Hematopoietic multipotent progenitor cell treated with erythropoietin and hydrocortisone succinate and interleukin-3 and kit ligand, for 8 days (in vitro differentiated cells): Measurements from ENCODE around the gene MAP2K2.
A peak's percentile ranks its signal among the peaks of the same experiment; 100 is the strongest.
"Not testable (repeated sequence)": the region's sequence is repeated elsewhere in the genome, so short reads cannot be mapped to it uniquely, and the experiment has no call there.

Experiments used
- DNase-seq: peaks from one replicate; pipeline ENCODE4 v3.0.0-alpha.2; 2015

MAP2K2 gene

DNA sequence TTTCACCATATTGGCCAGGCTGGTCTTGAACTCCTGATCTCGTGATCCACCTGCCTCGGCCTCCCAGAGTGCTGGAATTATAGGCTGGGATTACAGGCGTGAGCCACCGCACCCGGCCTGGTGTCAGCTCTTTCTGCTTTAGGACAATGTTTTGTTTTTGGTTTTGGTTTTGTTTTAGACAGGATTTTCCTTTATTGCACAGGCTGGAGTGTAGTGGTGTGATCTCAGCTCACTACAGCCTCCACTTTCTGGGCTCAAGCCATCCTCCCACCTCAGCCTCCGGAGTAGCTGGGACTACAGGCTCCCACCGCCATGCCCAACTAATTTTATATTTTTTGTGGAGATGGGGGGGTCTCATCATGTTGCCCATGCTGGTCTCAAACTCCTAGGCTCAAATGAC is 5.1 kb upstream of the MAP2K2 start:
- not testable (repeated sequence) for DNase-seq

DNA sequence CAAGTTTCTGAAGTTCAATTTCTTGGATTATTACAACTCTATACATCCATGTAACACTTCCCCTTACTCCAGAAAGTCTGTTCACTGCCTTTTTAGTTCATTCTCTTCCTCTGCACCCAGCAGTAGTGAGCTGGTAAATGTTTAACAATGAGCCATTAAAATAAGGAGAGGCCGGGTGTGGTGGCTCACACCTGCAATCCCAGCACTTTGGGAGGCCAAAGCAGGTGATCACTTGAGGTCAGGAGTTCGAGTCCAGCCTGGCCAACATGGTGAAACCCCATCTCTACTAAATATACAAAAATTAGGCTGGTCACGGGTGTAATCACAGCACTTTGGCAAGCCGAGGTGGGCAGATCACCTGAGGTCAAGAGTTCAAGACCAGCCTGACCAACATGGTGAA is 3.4 kb upstream of the MAP2K2 start:
- DNase-seq: not testable (repeated sequence)

DNA sequence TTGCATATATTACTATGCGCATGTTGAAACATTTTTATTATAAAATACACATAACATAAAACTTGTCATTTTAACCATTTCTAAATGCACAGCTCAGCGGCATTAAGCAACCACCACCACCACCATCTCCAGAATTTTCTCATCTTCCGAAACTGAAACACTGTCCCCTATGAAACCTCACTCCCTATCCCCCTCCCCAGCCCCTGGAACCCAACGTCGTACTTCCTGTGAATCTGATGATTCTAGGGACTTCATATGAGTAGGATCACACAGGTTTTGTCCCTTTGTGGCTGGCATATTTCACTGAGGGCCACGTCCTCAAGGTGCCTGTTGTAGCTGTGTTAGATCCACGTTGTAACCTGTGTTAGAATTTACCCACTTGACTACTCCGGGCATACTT is 716 bp upstream of the MAP2K2 start:
- peak; percentile 31 for DNase-seq

DNA sequence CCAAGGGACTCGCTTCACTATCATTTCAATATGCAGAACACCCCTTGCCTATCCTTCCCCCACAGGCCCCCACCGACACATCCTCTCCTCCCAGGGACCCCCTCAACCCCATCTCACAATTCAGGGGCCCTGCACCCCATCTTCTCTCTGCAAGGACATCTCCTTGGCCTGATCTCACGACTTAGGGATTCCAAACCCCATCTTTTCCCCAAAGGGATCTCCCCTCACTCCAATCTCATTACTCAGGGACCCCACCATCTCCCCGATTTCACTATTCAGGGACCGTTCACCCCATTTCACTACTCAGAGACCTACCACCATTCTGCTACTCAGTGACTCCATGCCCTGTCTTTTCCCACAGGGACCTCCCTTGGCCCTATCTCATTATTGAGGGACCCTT is 1.4 kb downstream of the MAP2K2 start:
- no peak for DNase-seq

DNA sequence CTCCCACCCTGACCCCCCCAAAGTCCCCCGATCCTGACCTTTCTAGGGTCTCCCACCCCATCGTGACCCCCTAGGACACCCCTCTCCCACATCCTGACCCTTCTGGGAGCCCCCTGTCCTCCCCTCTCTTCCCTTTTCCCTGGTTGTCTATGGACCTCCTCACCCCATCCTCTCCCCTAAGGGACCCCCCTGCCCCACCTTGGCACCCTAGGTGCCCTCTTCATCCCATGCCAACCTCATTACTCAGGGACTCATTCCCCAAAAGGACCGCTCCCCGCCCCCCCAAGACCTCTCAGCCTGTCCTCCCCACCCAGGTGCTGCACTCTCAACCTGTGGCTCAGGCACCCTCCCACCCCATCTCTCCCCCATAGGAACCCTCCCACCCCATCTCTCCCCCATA is 2.1 kb downstream of the MAP2K2 start:
- DNase-seq: no peak

DNA sequence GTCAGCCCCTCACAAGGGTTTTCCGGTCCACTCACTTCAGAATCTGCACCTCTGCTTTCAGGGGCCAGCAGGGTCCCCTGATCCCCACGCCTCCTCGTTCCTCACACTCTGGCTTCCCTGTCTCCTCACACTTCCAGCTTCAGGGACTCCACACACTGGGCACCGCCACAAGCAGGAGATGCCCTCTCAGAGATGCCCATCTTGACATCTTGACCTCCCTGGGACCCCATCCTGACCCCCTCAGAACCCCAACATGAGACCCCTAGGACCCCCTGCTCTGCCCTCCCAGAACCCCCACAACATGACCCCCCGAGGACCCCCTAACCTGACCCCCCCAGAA is 2.7 kb downstream of the MAP2K2 start:
- DNase-seq: no peak

DNA sequence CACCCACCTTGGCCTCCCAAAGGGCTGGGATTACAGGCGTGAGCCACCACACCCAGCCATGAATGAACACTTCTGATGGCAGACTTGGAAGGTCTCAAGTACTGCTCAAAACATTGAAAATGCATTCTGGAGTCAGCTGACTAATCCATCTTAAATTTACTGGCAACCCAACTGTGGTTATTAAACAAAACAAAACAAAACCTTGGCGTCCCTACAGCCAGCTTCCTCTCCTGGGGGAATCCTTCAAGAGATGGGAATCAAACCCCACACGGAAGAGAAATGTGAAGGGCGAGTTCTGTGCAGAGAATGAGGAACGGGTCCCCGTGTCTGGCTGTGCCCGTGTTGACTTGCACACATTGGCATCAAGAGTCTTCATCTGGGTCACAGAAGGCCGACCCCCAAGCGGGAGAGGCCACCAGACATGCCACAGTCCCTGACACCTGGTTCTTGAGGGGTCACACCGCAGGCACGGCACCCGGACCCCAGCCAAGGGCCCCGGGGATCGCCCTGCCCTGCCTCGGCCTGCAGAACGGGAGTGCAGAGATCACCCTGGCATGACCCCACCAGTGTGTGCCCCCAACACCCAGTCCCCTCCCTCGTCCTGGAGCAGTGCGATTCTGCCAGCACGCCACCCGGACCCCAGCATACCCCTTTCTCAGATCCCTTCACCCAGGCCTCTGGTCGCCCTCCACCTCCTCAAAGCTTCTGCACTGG is 3.2 kb downstream of the MAP2K2 start:
- no peak for DNase-seq

DNA sequence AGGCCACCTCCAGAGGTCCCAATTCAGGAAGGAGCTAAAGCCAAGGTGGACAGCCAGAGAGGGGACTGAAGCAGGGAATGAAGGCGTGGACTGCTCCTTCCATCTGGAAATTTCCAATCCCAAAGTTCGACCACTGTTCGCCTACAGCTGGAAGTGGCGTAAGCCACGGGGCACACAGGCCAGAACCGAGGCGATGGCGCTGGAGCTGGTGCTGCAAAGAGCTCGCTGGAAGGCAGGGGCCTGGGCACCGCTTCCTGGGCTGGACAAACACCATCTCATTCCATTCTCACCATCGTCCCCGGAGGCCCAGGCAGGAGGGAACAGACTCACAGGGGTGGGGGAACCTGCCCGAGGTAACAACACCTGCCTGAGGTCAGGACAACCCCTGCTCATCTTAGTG is 4.2 kb downstream of the MAP2K2 start:
- DNase-seq: no peak

DNA sequence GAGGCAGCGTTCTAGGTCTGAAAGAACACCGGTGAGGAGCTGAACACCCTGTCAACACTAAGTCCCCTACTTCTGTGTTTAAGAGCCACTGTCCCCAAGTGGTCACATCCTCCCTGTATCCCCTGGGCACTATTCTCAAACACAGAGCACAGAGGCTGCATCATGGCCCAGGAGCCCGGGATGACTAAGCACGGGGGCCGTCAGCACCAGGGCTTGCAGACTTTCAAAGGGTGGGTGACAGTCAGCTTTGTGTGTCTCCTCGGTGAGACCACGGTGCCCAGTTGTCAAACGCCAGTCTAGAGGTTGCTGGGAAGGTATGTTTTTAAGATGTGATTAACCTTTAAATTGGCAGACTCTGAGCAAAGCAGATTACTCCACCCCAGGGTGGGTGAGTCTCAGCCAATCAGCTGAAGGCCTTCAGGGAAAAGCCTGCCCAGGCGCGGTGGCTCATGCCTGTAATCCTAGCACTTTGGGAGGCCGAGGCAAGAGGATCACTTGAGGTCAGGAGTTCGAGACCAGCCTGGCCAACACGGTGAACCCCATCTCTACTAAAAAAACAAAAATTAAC is 8.0 kb downstream of the MAP2K2 start:
- DNase-seq: no peak

DNA sequence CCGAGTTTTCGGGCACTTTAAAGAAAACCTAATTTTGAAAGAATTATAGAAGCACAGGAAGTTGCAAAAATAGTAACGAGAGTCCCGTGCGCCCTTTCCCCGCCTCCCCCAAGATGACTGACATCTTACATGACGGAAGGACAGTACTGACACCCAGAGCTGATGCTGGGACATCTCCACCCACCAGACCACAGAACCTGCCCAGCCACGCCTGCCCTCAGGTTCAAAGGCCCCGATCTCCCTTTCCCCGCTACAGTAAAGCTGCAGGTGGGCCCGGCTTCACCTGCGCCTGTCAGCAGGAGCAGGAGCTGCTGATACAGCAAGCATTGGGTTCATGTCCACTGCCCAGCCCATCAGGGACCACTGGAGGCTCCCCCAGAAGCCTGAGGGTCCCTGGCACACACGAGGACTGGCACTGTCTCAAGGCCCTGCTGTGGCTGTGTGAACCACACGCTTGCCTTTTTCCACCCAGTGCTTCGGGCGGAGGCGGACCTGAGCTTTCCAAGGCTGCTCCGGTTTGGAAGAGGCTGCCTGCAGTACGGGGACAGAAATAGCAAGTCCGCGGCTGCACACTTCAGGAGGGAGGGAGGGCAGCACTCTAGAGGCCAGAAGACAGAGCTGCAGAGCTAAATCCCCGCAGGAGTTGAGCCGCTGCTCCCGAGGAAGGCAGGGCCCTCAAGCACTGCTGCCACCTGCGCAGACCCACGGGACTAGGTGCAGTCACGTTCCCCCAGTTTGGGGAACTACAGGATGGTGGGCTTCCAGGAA is 8.7 kb downstream of the MAP2K2 start:
- no peak for DNase-seq

DNA sequence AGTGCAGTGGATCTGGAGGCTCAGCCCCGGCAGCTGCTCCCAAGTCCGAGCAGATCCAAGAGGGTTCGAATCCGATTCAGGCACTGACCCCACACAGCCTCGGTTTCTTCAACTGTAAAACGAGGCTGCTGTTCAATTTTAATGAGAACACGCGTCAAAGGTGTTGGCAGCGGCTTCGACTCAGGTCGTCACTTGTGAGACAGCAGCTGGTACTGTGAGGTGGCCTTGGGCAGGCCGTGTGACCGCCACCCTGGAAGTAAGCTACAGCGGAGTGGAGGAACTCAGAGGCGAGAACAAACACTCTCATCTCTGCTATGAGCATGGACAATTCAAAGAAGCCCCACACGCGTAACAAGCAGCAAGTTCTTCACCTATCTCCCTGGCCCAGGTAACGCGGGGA is 9.7 kb downstream of the MAP2K2 start:
- no peak for DNase-seq

DNA sequence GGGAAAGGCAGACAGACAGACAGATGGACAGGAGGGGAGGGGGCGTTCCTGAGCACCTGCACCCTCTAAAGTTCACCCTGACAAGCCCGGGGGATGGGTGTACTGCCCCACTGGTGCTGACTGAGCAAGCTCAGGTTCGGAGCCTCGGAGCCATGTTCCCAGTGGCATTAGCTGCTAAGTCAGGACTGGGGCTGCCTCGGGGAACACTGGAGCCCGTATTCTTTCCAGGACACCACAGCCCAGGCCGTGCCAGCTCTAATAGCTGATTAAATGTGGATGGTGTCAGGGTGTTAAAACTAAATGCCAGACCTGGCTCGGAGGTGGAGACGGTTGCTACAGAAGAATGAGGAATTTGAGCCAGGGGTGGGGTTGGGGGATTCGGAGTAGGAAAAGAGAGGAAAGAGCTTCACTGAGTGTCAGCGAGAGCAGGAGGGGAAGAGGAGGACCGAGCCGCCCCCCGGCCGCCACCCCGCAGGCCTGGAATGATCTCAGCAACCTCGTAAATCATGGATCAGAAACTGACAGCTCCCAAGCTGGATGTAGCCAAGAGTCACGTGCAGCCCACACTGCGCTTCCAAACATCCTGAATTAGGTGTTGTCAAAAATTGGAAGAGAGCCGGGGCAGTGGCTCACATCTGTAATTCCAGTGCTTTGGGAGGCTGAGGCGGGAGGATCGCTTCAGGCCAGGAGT is 10.4 kb downstream of the MAP2K2 start:
- DNase-seq: no peak

DNA sequence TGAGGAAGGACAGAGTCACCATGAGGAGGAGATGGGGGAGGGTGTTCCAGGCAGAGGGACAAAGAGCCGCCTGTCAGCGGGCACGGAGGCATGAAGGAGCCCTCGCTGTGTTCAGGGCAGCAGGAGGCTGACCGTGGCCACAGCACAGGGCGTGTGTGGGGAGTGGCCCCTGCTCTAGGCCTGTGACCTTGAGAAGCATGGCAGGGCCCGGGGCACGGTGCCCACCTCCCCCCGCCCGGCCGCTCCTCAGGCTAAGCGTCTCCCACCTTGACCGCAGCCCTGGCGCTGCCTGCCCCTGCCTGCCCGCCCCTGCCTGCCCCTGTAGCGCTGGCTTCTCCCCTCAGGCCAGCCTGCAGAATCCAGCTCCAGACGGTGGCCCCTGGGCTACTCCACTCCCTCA is 11.6 kb downstream of the MAP2K2 start:
- no peak for DNase-seq

DNA sequence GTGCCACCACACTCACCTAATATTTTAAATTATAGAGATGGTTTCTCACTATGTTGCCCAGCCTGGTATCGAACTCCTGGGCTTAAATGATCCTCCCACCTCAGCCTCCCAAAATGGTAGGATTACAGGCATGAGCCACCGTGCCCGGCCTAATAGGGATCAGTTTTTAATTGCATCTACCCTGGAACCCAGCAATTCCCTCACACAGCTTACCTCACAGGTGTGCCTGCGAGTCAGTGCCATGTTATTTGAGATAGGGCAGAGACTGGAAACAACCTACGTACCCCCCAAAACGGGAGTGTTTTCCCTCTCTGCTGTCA is 14.3 kb downstream of the MAP2K2 start:
- DNase-seq: no peak

DNA sequence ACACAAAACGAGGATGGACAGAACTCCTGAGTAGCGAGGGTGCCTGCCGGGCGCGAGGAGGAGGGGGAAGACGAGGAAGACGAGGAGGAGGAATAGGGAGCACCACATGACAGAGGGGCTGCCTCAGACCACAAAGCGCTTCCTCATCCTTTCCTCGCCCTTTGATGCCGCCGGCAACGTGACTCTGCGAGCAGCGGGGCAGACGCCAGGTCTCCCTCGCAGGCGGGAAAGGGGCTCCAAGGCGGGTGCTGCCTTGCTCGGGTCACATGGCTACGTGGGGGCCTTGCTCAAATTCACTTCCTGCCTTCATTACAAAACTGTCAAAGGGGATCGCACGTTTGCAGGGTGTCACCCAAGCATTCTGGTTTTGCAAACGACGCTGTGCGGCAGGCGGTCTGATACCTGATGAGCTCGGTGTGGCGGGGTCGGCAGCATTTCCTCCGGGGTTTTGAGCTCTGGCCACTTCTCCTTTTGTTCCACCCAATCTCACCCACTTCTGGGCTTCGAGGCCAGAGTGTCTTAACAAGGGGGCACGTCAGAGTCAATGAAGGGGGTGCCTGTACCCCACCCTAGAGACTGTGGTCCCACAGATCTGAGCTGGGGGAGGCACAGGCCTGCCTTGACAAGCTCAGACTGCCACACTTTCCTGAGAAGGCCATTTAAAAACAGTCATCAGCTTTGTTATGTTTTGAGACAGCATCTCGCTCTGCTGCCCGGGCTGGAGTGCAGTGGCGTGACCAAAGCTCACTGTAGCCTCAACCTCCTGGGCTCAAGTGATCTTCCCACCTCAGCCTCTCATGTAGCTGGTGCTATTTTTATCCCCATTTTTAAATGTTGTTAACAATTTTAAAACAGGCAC is 14.9 kb downstream of the MAP2K2 start:
- DNase-seq: peak; percentile 24

DNA sequence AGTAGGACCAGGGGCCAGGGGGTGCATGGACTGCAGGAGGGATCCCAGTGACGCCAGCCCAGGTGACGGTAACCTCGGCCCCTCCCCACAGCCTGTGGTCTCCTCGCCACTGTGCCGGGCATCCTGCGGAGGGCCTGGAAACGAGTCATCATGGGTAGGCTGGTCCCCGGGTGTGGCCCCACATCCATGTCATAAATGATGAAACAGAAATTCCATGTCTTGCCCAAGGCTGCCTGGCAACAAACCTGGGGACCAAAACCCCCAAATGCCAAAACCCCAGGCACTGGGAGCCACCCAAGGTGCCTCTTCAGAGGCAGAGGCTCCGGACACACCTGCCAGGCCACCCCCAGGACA is 20.9 kb downstream of the MAP2K2 start:
- no peak for DNase-seq

DNA sequence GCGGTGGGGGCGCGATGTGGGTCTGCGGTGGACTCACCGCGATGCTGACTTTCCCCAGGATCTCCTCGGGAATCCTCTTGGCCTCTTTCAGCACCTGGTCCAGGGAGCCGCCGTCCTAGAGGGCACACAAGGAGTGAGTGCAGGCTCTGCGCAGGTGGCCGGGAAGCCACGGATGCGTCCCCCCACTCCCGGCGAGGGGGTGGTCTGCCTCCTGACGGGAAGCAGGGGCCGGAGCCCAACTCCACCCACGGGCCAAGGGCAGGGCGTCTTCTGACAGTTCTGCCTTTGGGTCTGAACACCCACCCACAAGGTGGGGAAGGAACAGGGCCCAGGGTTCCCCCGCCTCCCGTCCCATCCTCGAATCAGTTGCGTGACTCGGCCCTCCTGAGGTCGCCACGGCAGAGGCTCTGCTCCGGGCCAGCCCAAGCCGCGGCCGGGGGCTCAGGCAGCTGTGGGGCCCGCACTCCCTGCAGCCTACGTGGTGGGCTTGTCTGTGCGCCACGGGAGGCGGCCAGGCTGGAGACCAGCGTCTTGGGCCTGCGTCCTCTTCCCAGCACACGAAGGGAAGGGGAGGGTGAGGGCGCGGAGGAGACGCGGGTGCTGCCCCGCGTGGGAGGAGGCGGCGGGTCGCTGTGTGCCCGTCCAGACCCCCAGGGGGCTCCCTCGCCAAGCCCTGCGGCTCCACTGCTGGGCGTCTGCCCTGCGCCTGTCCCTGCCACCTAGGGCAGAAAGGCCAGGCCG is 21.4 kb downstream of the MAP2K2 start:
- no peak for DNase-seq

DNA sequence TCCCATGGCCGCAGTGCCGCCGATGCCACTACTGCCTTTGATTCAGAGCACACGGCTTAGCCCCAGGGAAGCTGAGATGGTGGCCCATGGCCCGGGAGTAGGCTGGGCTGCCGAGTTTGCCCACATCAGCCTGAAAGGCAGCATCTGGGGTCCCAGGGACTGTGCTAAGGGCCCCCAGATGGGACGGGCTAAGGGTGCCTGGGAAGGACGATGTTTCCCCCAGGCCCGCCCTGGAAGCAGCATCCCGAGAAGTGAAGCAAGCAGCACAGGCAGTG is 22.5 kb downstream of the MAP2K2 start:
- no peak for DNase-seq

DNA sequence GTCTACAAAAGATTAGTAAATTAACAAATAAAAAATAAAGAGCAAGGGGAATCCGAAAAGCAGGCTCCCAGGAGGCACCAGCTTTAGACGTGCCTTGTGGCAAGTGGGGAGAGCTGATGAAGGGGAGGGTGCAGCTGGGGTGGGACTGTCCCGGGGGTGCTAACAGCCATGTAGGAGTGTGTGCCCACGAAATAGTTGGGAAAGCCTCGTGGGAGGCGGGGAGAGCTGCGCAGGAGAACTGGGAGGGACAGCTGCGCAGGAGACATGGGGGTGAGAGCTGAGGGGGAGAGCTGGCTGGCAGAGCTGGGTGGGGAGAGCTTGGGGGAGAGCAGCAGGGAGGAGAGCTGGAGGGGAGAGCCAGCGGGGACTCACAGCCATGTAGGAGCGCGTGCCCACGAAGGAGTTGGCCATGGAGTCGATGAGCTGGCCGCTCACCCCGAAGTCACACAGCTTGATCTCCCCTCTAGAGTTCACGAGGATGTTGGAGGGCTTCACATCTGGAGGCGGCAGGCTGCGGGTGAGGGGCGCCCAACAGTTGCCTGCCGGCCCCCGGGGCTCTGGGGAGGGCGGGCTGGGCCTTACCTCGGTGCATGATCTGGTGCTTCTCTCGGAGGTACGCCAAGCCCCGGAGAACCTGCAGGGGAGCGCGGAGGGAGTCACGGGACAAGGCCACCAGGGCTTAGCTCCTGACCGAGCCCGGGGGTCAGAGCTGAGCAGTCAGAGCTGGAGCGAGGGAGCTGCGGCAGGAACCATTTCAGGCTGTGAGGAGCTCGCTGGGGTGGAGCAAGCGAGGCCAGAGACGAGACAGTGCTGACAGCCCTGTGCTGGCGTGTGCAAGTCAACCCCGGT is 23.1 kb downstream of the MAP2K2 start:
- no peak for DNase-seq

DNA sequence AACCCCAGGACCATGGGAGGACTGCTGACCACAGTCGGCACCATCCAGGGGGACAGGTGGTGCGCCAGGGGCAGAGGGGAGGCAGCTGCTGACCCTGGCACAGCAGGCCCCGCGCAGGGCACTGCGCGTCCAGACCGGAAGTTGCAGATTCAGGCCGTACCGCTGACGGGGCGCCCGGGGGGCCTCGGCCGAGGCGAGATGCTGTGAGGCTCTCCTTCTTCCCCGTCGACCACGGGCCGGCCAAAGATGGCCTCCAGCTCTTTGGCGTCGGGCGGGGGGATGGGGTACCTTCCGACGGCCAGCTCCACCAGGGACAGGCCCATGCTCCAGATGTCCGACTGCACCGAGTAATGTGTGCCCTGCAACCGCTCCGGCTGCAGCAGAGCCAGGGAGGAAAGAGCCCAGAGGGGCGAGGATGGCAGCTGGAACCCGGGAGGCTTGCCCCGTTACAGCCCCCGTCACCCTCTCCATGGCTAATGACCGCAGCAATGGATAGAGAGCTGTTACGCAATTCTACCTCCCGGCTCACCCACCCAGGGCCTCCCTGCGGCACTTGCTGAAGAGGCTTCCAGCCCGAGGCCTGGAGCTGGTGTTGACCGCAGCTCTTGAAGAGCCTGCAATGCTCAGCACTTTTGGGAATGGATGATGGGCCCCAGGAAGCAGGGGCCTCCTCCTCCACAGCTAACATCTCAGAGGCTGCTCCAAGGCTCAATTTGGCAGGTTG is 24.7 kb downstream of the MAP2K2 start:
- DNase-seq: no peak

DNA sequence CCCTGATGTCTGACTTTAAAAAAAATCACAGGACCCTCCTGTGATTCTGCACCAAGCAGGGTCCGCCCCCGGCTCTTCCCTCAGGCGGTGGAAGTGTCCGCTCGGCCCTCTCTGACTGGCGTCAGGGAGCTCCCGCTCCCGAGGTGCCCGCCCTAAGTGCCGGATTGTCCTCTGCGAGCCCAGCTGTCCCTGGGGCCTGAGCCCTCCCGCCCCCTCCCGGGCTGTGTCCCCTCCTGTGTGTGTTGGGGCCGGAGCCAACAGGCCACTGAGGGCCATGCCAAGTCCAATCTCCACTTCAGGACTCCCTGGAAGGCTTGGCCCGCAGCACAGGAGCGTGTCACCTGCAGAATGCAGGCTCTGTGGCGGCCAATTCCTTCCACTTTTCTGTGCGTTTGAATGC is 25.4 kb downstream of the MAP2K2 start:
- no peak for DNase-seq
